Adrenal gland (tissue), 12 donors: Measurements from ENCODE around the gene COX10. TPM values are rescaled to one million over a fixed set of nuclear protein-coding genes. Genes with fewer than 3 reads are reported as not detected.
"Not testable (repeated sequence)": the region's sequence is repeated elsewhere in the genome, so short reads cannot be mapped to it uniquely, and the experiment has no call there.

Source experiments
- DNase-seq, 7 donors: peaks; one replicate each; pipeline ENCODE4 v3.0.0-alpha.2; 2019 to 2020
- H3K27ac ChIP-seq, 5 donors: fragments of 200-600 bp; sonication (generic) in 4 of 5; 1 replicate in 3 of 5; 2 replicates in 2 of 5; pipeline versions ENCODE4 v1.5.1 to v1.8.0; 2016 to 2020; ENCODE audit warnings: mild to moderate bottlenecking in 1 of 5
- H3K27me3 ChIP-seq: fragments of 200-600 bp; 2 replicates; pipeline ENCODE4 v1.8.0; 2021
- H3K36me3 ChIP-seq, 2 donors: fragments of 200-600 bp; replicated peaks in 1 of 2; 1 replicate in 1 of 2; 2 replicates in 1 of 2; pipeline versions ENCODE4 v1.5.1 to v1.8.0; 2018 to 2022
- H3K4me1 ChIP-seq, 2 donors: fragments of 200-600 bp; replicated peaks in 1 of 2; 1 replicate in 1 of 2; 2 replicates in 1 of 2; pipeline versions ENCODE4 v1.5.1 to v1.8.0; 2018 to 2021
- H3K4me3 ChIP-seq, 4 donors: fragments of 200-600 bp; sonication (generic) in 3 of 4; one replicate each; pipeline ENCODE4 v1.5.1; 2016 to 2018
- H3K9me3 ChIP-seq, 3 donors: fragments of 200-600 bp; sonication (generic) in 1 of 3; replicated peaks in 1 of 3; 1 replicate in 2 of 3; 2 replicates in 1 of 3; pipeline versions ENCODE4 v1.5.1 to v1.8.0; 2016 to 2021
- POLR2A ChIP-seq, 2 donors: fragments of 450-650 bp; IDR thresholded peaks; one replicate each; pipeline ENCODE4 v1.6.1; 2017; ENCODE audit warnings: antibody characterized with exemption in 2 of 2, mild to moderate bottlenecking in 2 of 2, moderate library complexity in 1 of 2
- WGBS, 4 donors: extraction: QIAGEN DNeasy Blood & Tissue Kit in 2 of 4; methylation state at CpG; one replicate each; pipeline versions ENCODE4 v1.1.5 to v1.1.7; 2013 to 2017; 5-methylcytosine and 5-hydroxymethylcytosine counted together
- intact Hi-C, 2 donors: fragments of 100-400 bp; cut with DNase I; formaldehyde crosslinking; loops; one replicate each; pipeline versions ENCODE4 v1.14.1 to v1.15.0; 2022 to 2023
- polyA plus RNA-seq, 3 donors: library from polyadenylated mRNA; stranded (reverse); fragments of 200-250 nt in 2 of 3; fragments of 350-450 nt in 1 of 3; fragmentation: Illumina TruSeq in 1 of 3; extraction: RNeasy Lipid Tissue Mini Kit (QIAGEN cat#74804) in 1 of 3; gene quantifications; one replicate each; pipeline ENCODE4 v1.2.3, GENCODE V29; 2013 to 2014
- total RNA-seq, 9 donors: library from RNA; depleted of rRNA in 4 of 9; stranded (reverse); fragments of >200 nt in 4 of 9; fragments of 120-200 nt in 1 of 9; fragmentation: NEBNext Ultra II Directional in 1 of 9; extraction: Animal tissue kit (Norgen Biotek cat#: 25700) in 1 of 9; gene quantifications; one replicate each; pipeline versions ENCODE4 v1.1.0 to v1.2.4, GENCODE V29; 2013 to 2023
- TF ChIP-seq, protein P1 (sequence below), 6 experiments: fragments of 450-650 bp in 4 of 6; fragments of 200-600 bp in 2 of 6; sonication (generic) in 1 of 6; IDR thresholded peaks; 1 replicate in 5 of 6; 2 replicates in 1 of 6; pipeline versions ENCODE4 v1.5.1 to v1.8.0; 2016 to 2021; ENCODE audit warnings: antibody characterized with exemption in 6 of 6, mild to moderate bottlenecking in 2 of 6, moderate library complexity in 1 of 6
- donor health status: healthy with polysubstance abuse.
- donor health status: Bipolar disorder and iron deficiency.
- donor health status: DM: yes; HTN: yes; CAD: no.
- donor health status: DM: no; HTN: no; CAD: no.
- donor health status: DM: no; HTN: no; CAD: no.
- donor health status: DM: yes; HTN: yes; CAD: no.

COX10 gene
- total and polyA plus RNA-seq, 12 donors = 6.8 to 33.9 (median 14.7) TPM

DNA sequence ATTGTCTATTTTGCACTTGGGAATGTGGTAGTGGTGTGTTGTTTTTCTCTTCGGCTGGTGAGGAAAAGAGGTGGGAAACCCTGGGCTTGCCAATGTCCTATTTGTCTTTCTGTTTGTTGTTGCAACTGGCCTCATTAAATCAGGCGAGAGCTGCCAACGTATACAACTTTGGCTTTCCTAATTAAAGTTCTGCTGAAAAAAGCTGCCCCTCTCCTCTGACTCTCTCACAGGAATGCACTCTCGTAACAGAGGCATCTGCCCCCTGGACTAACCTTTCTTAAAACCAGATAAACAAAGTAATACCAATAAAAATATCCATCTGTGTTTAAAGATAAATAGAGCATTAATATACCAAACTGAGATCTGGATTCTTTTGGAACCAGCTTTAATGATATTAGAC, 159.6 kb downstream of the COX10 start:
- no peak for DNase-seq
- Histone ChIP-seq H3K27ac (no peak overlapping the region), H3K36me3 (no peaks in the 10 kb centered on the region), H3K4me1 (no peaks in the 10 kb centered on the region), H3K9me3 (no peaks in the 10 kb centered on the region), H3K27me3 (no peaks in the 10 kb centered on the region), H3K4me3 (no peak overlapping the region)
- WGBS, 4 donors = 51 to 69% (median 60%) methylated on average over 4 of the region's 4 CpGs
- intact Hi-C loops = no loop called here
- TF ChIP-seq, protein P1, sequence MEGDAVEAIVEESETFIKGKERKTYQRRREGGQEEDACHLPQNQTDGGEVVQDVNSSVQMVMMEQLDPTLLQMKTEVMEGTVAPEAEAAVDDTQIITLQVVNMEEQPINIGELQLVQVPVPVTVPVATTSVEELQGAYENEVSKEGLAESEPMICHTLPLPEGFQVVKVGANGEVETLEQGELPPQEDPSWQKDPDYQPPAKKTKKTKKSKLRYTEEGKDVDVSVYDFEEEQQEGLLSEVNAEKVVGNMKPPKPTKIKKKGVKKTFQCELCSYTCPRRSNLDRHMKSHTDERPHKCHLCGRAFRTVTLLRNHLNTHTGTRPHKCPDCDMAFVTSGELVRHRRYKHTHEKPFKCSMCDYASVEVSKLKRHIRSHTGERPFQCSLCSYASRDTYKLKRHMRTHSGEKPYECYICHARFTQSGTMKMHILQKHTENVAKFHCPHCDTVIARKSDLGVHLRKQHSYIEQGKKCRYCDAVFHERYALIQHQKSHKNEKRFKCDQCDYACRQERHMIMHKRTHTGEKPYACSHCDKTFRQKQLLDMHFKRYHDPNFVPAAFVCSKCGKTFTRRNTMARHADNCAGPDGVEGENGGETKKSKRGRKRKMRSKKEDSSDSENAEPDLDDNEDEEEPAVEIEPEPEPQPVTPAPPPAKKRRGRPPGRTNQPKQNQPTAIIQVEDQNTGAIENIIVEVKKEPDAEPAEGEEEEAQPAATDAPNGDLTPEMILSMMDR (IDR thresholded peaks at IDR 0.05) = no peak
- no peak for TF ChIP-seq POLR2A (IDR thresholded peaks at IDR 0.05)

DNA sequence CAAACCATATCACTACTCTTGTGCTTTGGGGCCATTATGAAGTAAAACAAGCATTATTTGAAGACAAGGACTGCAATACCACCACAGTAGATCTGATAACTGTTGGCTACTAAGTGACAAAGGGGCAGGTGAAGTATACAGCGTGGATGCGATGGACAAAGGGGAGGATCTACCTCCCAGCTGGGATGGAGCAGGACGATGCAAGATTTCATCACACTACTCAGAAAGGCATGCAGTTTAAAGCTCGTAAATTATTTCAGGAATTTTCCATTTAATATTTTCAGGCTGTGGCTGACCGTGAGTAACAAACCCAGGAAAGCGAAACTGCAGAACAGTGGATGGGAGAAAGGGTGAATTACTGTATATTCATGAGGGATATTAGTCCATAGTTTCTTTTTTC, 161.9 kb downstream of the COX10 start:
- H3K4me3 ChIP-seq, DNase-seq, H3K27me3 ChIP-seq, intact Hi-C loops, H3K4me1 ChIP-seq, H3K36me3 ChIP-seq, H3K27ac ChIP-seq, H3K9me3 ChIP-seq: not testable (repeated sequence)
- WGBS, 4 donors = 76 to 90% (median 81%) methylated on average over 4 of the region's 6 CpGs

DNA sequence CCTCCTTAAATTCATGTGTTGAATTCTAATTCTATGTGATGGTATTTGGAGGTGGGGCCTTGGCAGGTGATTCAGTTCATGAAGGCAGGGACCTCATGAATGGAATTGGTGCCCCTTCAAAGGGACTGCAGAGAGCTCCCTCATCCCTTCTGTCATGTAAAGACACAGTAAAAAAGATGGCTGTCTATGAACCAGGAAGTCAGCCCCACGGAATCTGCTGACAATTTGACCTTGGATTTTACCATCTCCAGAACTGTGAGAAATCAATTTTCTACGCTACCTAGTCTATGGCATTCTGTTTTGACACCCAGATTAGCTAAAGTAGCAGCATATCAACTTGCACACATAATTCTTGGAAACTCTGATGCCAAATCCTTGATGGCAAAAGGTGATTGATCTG, 165.7 kb downstream of the COX10 start:
- H3K27me3 ChIP-seq, H3K4me1 ChIP-seq, H3K9me3 ChIP-seq, H3K36me3 ChIP-seq, H3K27ac ChIP-seq, H3K4me3 ChIP-seq, DNase-seq, intact Hi-C loops: not testable (repeated sequence)
- WGBS, 4 donors = 60 to 79% (median 66%) methylated on average over 2 of the region's 2 CpGs

DNA sequence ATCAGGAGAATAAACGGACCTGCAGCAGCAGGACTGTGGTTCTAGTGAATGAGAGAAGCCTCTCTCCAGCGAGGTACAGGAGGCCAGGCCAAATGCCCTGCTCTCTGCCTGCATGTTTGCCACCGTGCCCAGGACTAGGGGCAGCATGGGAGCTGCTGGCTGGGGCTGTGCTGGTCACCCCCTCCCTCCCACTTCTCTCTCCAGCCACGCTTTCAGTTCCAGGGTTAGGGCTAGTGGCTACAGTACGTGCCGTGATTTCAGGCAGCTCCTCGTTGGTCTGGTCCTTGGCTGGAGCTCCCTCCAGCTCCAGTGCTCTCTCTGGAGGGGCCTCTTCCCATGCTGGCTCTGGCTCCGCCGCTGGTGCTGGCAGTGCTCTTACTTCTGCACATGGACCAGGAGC, 166.7 kb downstream of the COX10 start:
- H3K27ac ChIP-seq, intact Hi-C loops, H3K4me1 ChIP-seq, H3K4me3 ChIP-seq, DNase-seq, H3K27me3 ChIP-seq, H3K9me3 ChIP-seq, H3K36me3 ChIP-seq: not testable (repeated sequence)
- 84 to 100% (median 89%) methylated on average over 4 to 8 of the region's 9 CpGs for WGBS, 4 donors

DNA sequence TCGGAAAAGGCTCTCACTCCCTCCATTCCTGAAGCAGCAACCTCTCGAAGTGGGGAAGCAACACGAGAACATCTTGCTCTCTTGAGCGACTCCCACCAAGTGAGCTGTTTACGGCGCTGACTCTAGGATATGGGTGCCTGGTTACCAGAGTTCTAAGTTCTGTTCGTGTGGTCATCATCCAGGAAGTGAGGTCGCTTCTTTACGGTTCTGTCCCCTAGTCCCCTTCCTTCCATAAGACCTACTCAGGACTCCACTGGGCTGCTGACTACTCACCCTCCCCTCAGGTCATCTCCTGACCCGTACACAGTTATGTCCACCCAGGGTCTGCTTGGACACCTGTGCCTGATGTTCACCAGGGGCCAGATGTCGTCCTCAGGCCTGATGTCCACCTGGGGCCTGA, 167.5 kb downstream of the COX10 start, which contains the start of gene CDRT15:
Gene CDRT15, minus strand, starts transcription at position 101 of the 400 bp plus-strand sequence. Its CDS starts 29 bp downstream, at position 72.
- H3K4me3 ChIP-seq, H3K27me3 ChIP-seq, H3K4me1 ChIP-seq, H3K9me3 ChIP-seq, DNase-seq, H3K27ac ChIP-seq, H3K36me3 ChIP-seq, intact Hi-C loops: not testable (repeated sequence)
- 83 to 98% (median 92%) methylated on average over 6 to 11 of the region's 11 CpGs for WGBS, 4 donors

DNA sequence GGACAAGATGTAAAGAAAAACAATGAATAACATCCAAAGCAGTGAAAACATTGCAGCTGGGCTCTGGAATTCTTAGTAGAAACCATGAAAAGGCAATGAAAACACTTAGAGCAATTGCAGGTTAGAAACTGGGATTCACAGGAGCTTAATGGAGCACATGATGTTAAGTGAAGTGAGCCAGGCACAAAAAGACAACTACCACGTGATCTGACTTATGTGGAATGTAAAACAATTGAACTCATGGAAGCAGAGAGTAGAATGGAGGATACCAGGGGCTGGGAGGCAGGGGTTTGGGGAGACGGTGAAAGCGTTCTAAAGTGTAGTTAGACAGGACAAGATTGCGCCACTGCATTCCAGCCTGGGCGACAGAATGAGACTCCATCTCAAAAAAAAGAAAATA, 170.0 kb downstream of the COX10 start:
- H3K36me3 ChIP-seq, H3K4me1 ChIP-seq, H3K9me3 ChIP-seq, H3K27ac ChIP-seq, DNase-seq, H3K4me3 ChIP-seq, intact Hi-C loops, H3K27me3 ChIP-seq: not testable (repeated sequence)
- 85 to 100% (median 91%) methylated on average over 2 to 4 of the region's 5 CpGs; no CpG with 5 or more reads in 1 of the 4 donors for WGBS, 4 donors

DNA sequence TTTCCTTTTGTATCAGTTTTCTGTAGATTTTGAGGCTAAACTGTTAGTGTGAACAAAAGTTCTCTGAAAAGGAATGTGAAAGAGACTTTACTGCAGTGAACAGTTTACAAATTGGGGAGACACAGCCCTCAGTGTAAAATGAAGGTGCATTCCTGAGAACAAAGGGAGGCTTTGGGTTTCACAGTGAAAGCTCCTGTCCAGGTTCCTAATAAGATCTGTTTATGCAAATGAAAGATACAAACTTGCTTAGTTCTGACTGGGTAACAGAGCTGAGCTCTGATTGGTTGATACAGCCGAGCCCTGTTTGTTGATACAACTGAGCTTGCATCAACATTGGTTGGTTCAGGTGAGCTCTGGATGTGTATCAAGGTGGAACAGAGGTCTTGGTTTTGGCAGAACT, 175.7 kb downstream of the COX10 start:
- WGBS, 4 donors = 57 to 86% (median 77%) methylated on average over 1 of the region's 1 CpG
- no peaks in the 10 kb centered on the region for H3K27me3 ChIP-seq
- no peaks in the 10 kb centered on the region for H3K36me3 ChIP-seq
- H3K4me1 ChIP-seq = no peaks in the 10 kb centered on the region
- H3K27ac ChIP-seq = no peak overlapping the region
- no peak overlapping the region for H3K4me3 ChIP-seq
- intact Hi-C loops = no loop called here
- DNase-seq = no peak
- no peaks in the 10 kb centered on the region for H3K9me3 ChIP-seq
- TF ChIP-seq, protein P1 (IDR thresholded peaks at IDR 0.05) = no peak
- no peak for TF ChIP-seq POLR2A (IDR thresholded peaks at IDR 0.05)
